K562 (cell line): ENCODE results near the gene SPEM1. TPM values are rescaled to one million over a fixed set of nuclear protein-coding genes. Genes with fewer than 3 reads are reported as not detected.

Experiments
- ATAC-seq: fragments of 200-7000 bp; cut with Tn5 transposase; 3 replicates; pipeline ENCODE4 v1.9.1; 2020; ENCODE audit warnings: moderate library complexity
- BruUV-seq: library from RNA; stranded (reverse); fragments of 400-500 nt; replicated peaks from 2 replicates; lab custom pipeline; 2021; lab: Mats Ljungman, UMichigan
- CTCF ChIA-PET: fragments of 300-600 bp; formaldehyde crosslinking; extraction: SDS; loops from one replicate; lab custom pipeline; 2021; ENCODE audit warnings: low intra/inter-chr PET ratio; lab: Yijun Ruan, JAX
- POLR2A ChIA-PET: fragments of 300-600, 350-650 bp; sonication (Branson Sonifier 250); formaldehyde crosslinking; extraction: SDS; loops from one replicate; lab custom pipeline; 2021; ENCODE audit warnings: antibody characterized with exemption, inconsistent platforms; lab: Yijun Ruan, JAX
- DNase-seq, 4 experiments: peaks; one replicate each; pipeline versions ENCODE4 v3.0.0 to v3.0.0-alpha.2; 2011 to 2018; ENCODE audit warnings: low spot score in 3 of 4, mixed read lengths in 3 of 4; ENCODE audit errors: extremely low read depth in 1 of 4
- FAIRE-seq: peaks from 2 replicates; lab custom pipeline; 2011; peaks lifted over from hg19 to GRCh38; lab: Jason Lieb, UNC
- H2AFZ ChIP-seq: 2 replicates; pipeline ENCODE4 v1.6.0; 2011; ENCODE audit warnings: low read depth, low read length, control low read depth, inconsistent platforms
- H3K27ac ChIP-seq: fragments of 200-600 bp; 3 replicates; pipeline ENCODE4 v1.8.0; 2011; ENCODE audit warnings: low read depth, mild to moderate bottlenecking, control low read depth, inconsistent platforms, low read length, moderate library complexity, mixed read lengths; ENCODE audit errors: extremely low read depth
- H3K27me3 ChIP-seq, 2 experiments: fragments of 300-600 bp in 1 of 2; 2 replicates in 1 of 2; 3 replicates in 1 of 2; pipeline versions ENCODE4 v1.6.0 to v1.8.0; 2011; ENCODE audit warnings: inconsistent platforms in 2 of 2, low read length in 2 of 2, mild to moderate bottlenecking in 1 of 2, mixed read lengths in 1 of 2, moderate library complexity in 1 of 2; ENCODE audit not compliant: control insufficient read depth in 2 of 2, insufficient read depth in 2 of 2
- H3K36me3 ChIP-seq: fragments of 300-600 bp; 3 replicates; pipeline ENCODE4 v1.8.0; 2011; ENCODE audit warnings: mild to moderate bottlenecking, low read length, inconsistent platforms; ENCODE audit not compliant: control insufficient read depth, insufficient read depth
- H3K4me1 ChIP-seq, 2 experiments: fragments of 200-600 bp in 1 of 2; replicated peaks in 1 of 2; 2 replicates in 1 of 2; 3 replicates in 1 of 2; pipeline versions ENCODE4 v1.5.1 to v1.8.0; 2011; ENCODE audit warnings: inconsistent platforms in 2 of 2, low read length in 2 of 2, mild to moderate bottlenecking in 1 of 2, mixed read lengths in 1 of 2, moderate library complexity in 1 of 2; ENCODE audit not compliant: control insufficient read depth in 2 of 2, insufficient read depth in 2 of 2
- H3K4me2 ChIP-seq: 2 replicates; pipeline ENCODE4 v1.6.1; 2011; ENCODE audit warnings: low read length, control low read depth, inconsistent platforms, mixed read lengths; ENCODE audit not compliant: insufficient read depth
- H3K4me3 ChIP-seq: fragments of 200-600 bp; sonication (generic), shearing (Covaris generic); 2 replicates; pipeline ENCODE4 v1.5.1; 2016; ENCODE audit warnings: control low read depth, inconsistent platforms
- H3K79me2 ChIP-seq: fragments of 200-600 bp; 3 replicates; pipeline ENCODE4 v1.8.0; 2011; ENCODE audit warnings: low read length, inconsistent platforms; ENCODE audit not compliant: control insufficient read depth, insufficient read depth
- H3K9ac ChIP-seq, 2 experiments: 2 replicates each; pipeline versions ENCODE4 v1.6.0 to v1.6.1; 2011; ENCODE audit warnings: low read depth in 2 of 2, low read length in 2 of 2, control low read depth in 1 of 2, inconsistent platforms in 1 of 2, mild to moderate bottlenecking in 1 of 2, mixed read lengths in 1 of 2; ENCODE audit not compliant: insufficient read depth in 1 of 2
- H3K9me1 ChIP-seq: one replicate; pipeline ENCODE4 v1.6.0; 2011; ENCODE audit warnings: inconsistent platforms, mild to moderate bottlenecking, low read length, moderate library complexity; ENCODE audit not compliant: control insufficient read depth, insufficient read depth
- H3K9me3 ChIP-seq: replicated peaks from 2 replicates; pipeline ENCODE4 v1.5.1; 2011; ENCODE audit warnings: low read depth, low read length, inconsistent platforms; ENCODE audit not compliant: control insufficient read depth, insufficient read depth
- H4K20me1 ChIP-seq: replicated peaks from 2 replicates; pipeline ENCODE4 v1.6.1; 2011; ENCODE audit warnings: low read length, inconsistent platforms, mixed read lengths; ENCODE audit not compliant: control insufficient read depth, insufficient read depth
- ADNP ChIP-seq: fragments of 200-800 bp; sonication (Bioruptor generic); IDR thresholded peaks from 2 replicates; pipeline ENCODE4 v1.6.1; 2016; ENCODE audit warnings: missing genetic modification characterization, missing compliant biosample characterization
- ARID4B ChIP-seq: sonication (generic); formaldehyde crosslinking; IDR thresholded peaks from 2 replicates; pipeline ENCODE4 v1.8.0; 2022; ENCODE audit warnings: mild to moderate bottlenecking, missing genetic modification reagents
- ARNT ChIP-seq, 2 experiments: fragments of 450-650 bp; IDR thresholded peaks; 2 replicates each; pipeline ENCODE4 v1.6.1; 2016; ENCODE audit warnings: mild to moderate bottlenecking in 1 of 2
- BACH1 ChIP-seq: fragments of 200-800 bp; sonication (Bioruptor generic); IDR thresholded peaks from 2 replicates; pipeline ENCODE4 v1.6.1; 2016; ENCODE audit warnings: missing genetic modification characterization, missing compliant biosample characterization
- CBX5 ChIP-seq: IDR thresholded peaks from 2 replicates; pipeline ENCODE4 v1.6.1; 2014; ENCODE audit warnings: low read depth, borderline replicate concordance
- CXXC5 ChIP-seq: fragments of 250-450 bp; sonication (Bioruptor Pico); IDR thresholded peaks from 2 replicates; pipeline ENCODE4 v1.8.0; 2022; ENCODE audit warnings: inconsistent platforms, mild to moderate bottlenecking, moderate library complexity
- ELF2 ChIP-seq: fragments of 250-450 bp; sonication (Bioruptor Pico); IDR thresholded peaks from 2 replicates; pipeline ENCODE4 v1.5.0; 2021; ENCODE audit warnings: mild to moderate bottlenecking
- PHTF2 ChIP-seq: fragments of 250-450 bp; sonication (Bioruptor Pico); IDR thresholded peaks from 2 replicates; pipeline ENCODE4 v1.5.0; 2021; ENCODE audit warnings: mild to moderate bottlenecking
- SMARCC2 ChIP-seq: fragments of 450-650 bp; IDR thresholded peaks from 2 replicates; pipeline ENCODE4 v1.6.1; 2017; ENCODE audit warnings: antibody characterized with exemption, moderate library complexity, mild to moderate bottlenecking, low read depth
- UBTF ChIP-seq, 2 experiments: IDR thresholded peaks; 2 replicates each; pipeline ENCODE4 v1.6.1; 2012; ENCODE audit warnings: improper control_type of control experiment in 2 of 2, low read depth in 2 of 2, low read length in 2 of 2, borderline replicate concordance in 1 of 2
- YY1 ChIP-seq, 3 experiments: IDR thresholded peaks; 2 replicates each; pipeline ENCODE4 v1.6.1; 2011; ENCODE audit warnings: low read length in 2 of 3, mild to moderate bottlenecking in 2 of 3, moderate library complexity in 2 of 3, borderline replicate concordance in 1 of 3, control low read depth in 1 of 3, low read depth in 1 of 3; ENCODE audit not compliant: insufficient read depth in 3 of 3, insufficient replicate concordance in 2 of 3, control insufficient read depth in 1 of 3, insufficient read length in 1 of 3; ENCODE audit errors: extremely low read depth in 1 of 3
- ZNF175 ChIP-seq: fragments of 200-800 bp; sonication (Bioruptor generic); IDR thresholded peaks from 2 replicates; pipeline ENCODE4 v1.6.1; 2016; ENCODE audit warnings: low read depth, mild to moderate bottlenecking, missing genetic modification characterization, missing compliant biosample characterization
- ZNF184 ChIP-seq: sonication (generic); formaldehyde crosslinking; IDR thresholded peaks from 2 replicates; pipeline ENCODE4 v1.5.0; 2020; ENCODE audit warnings: missing genetic modification reagents
- ZNF79 ChIP-seq: fragments of 250-450 bp; sonication (Bioruptor Pico); IDR thresholded peaks from 2 replicates; pipeline ENCODE4 v1.4.0; 2020; ENCODE audit warnings: low read depth, mild to moderate bottlenecking, moderate library complexity
- WGBS: fragments of 100-300 bp; shearing (Covaris generic); methylation state at CpG from one replicate; pipeline ENCODE4 v1.1.6; 2016; ENCODE audit warnings: low coverage, mixed read lengths; ENCODE audit not compliant: insufficient coverage; ENCODE audit errors: missing lambda C conversion rate; 5-methylcytosine and 5-hydroxymethylcytosine counted together
- in situ Hi-C: fragments of 300-500 bp; cut with MboI; formaldehyde crosslinking; loops from 4 replicates; pipeline ENCODE4 v1.15.0; 2018; ENCODE audit warnings: inconsistent platforms, mixed read lengths
- intact Hi-C: fragments of 100-400 bp; cut with micrococcal nuclease; formaldehyde crosslinking; loops from 2 replicates; pipeline ENCODE4 v1.14.2; 2022
- polyA plus RNA-seq, 8 experiments: library from polyadenylated mRNA; depleted of rRNA in 4 of 8; stranded (reverse) in 5 of 8; unstranded in 3 of 8; fragments of >200 nt; fragmentation: Nextera tagmentation in 2 of 8; fragmentation: Illumina TruSeq in 1 of 8; extraction: Ambion mirVana in 2 of 8; extraction: Trizol in 1 of 8; gene quantifications; 2 replicates each; pipeline versions ENCODE4 v1.2.1 to v1.2.3, GENCODE V29; 2011 to 2014; ENCODE audit warnings: inconsistent platforms in 1 of 8, missing spikeins in 1 of 8
- total RNA-seq, 7 experiments: library from RNA; depleted of rRNA in 6 of 7; stranded (reverse); fragments of >200 nt in 6 of 7; fragmentation: Illumina TruSeq in 2 of 7; extraction: Trizol in 2 of 7; gene quantifications; 2 replicates each; pipeline versions ENCODE4 v1.2.1 to v1.2.3, GENCODE V29; 2011 to 2021; ENCODE audit warnings: low replicate concordance in 1 of 7

The SPEM1 gene
- total and polyA plus RNA-seq, 9 of the 15 experiments (the other 6 are each of a cell fraction or from before 2014, with no cell fraction given): not detected

GRCh38 chr17:7423679-7424078 is 3.6 kb downstream of the SPEM1 start:
- peaks cover 0 to 18% of the 10 kb centered on the region in 2 experiments; a peak in 2 of 5 replicates for H3K4me1 ChIP-seq
- no peak for DNase-seq
- WGBS: 34% methylated on average over 4 of the region's 4 CpGs
- H3K79me2 ChIP-seq: no peaks in the 10 kb centered on the region
- H3K4me3 ChIP-seq: no peak overlapping the region
- H3K9ac ChIP-seq: no peak overlapping the region; a peak in 1 of 4 replicates
- no peak for ATAC-seq
- no peak overlapping the region for H3K4me2 ChIP-seq
- no peaks in the 10 kb centered on the region for H3K36me3 ChIP-seq
- H3K27ac ChIP-seq: no peak overlapping the region
- in situ Hi-C loops (no loop called here), intact Hi-C loops (no loop called here)
- FAIRE-seq: peak; percentile 44
- no TSS peak for BruUV-seq
- no peaks in the 10 kb centered on the region for H3K27me3 ChIP-seq
- no peak overlapping the region for H2AFZ ChIP-seq
- no peaks in the 10 kb centered on the region for H3K9me3 ChIP-seq
- ChIA-PET CTCF (no interaction called here), POLR2A (interaction anchor here (0.5 to 0.8 kb wide), 2 partner anchors 16 to 402 kb away, joined by 3 to 4 read pairs; partner anchors contain the start of gene NLGN2)
- no peaks in the 10 kb centered on the region for H3K9me1 ChIP-seq
- no peaks in the 10 kb centered on the region for H4K20me1 ChIP-seq
- TF ChIP-seq SMARCC2 (no peak), ARID4B (CRISPR knock-in tag) (no peak), ARNT (IDR thresholded peaks at IDR 0.05) (no peak), ZNF184 (CRISPR knock-in tag) (no peak), ADNP (tag) (no peak), PHTF2 (CRISPR knock-in tag) (no peak), CXXC5 (CRISPR knock-in tag) (no peak), YY1 (IDR thresholded peaks at IDR 0.05; ENCODE audit: borderline replicate concordance in 1 of 3, control insufficient read depth in 1 of 3, extremely low read depth in 1 of 3, insufficient read depth in 3 of 3, insufficient read length in 1 of 3, insufficient replicate concordance in 2 of 3, low read depth in 1 of 3, low read length in 2 of 3) (no peak), UBTF (IDR thresholded peaks at IDR 0.05; ENCODE audit: borderline replicate concordance in 1 of 2, low read depth in 2 of 2, low read length in 2 of 2) (no peak), ELF2 (CRISPR knock-in tag) (no peak), ZNF175 (CRISPR knock-in tag) (no peak), CBX5 (no peak), BACH1 (tag) (no peak), ZNF79 (CRISPR knock-in tag) (no peak)
- TF ChIP-seq, all 486 proteins: peak for 0
